Measurements from ENCODE around the gene PTPN14.
"Not testable (repeated sequence)": the region's sequence is repeated elsewhere in the genome, so short reads cannot be mapped to it uniquely, and the experiment has no call there.

Gene PTPN14

DNA sequence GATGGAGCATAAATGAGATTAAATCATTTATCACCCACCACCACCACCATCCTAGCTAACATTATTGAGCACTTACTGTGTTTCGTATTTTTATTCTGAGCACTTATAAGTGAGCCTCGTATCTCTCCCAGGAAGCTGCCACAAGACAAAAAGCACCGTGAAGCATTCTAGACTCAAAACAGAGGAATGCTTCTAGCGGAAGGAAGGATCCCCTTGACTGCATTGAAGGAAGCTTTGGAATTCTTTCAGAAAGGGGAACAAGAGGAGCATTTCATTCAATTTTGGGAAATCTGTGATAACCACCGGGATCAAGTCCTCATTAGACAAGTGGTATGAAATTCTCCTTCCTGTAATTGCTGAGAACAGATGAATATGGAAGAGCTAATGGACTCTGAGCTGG, 66.3 kb downstream of the PTPN14 start (continued):
- TF ChIP-seq YY1 (tag by site-specific recombination; IDR thresholded peaks at IDR 0.05) = no peak
- TF ChIP-seq EGR2 (tag by site-specific recombination; IDR thresholded peaks at IDR 0.05; ENCODE audit: low read depth) = no peak
- TF ChIP-seq RBAK (tag by site-specific recombination; IDR thresholded peaks at IDR 0.05) = no peak
- TF ChIP-seq ZNF707 (tag by site-specific recombination; IDR thresholded peaks at IDR 0.05) = no peak
- no peak for TF ChIP-seq SETDB1 (IDR thresholded peaks at IDR 0.05; ENCODE audit: insufficient read length, low read length)
- no peak for TF ChIP-seq ZNF426 (tag by site-specific recombination; IDR thresholded peaks at IDR 0.05)
- TF ChIP-seq GLIS2 (tag by site-specific recombination; IDR thresholded peaks at IDR 0.05) = no peak
- no peak for TF ChIP-seq ZNF302 (tag by site-specific recombination; IDR thresholded peaks at IDR 0.05; ENCODE audit: low read depth)
- no peak for TF ChIP-seq ZNF266 (tag by site-specific recombination; IDR thresholded peaks at IDR 0.05; ENCODE audit: low read depth)
- TF ChIP-seq, protein P1, sequence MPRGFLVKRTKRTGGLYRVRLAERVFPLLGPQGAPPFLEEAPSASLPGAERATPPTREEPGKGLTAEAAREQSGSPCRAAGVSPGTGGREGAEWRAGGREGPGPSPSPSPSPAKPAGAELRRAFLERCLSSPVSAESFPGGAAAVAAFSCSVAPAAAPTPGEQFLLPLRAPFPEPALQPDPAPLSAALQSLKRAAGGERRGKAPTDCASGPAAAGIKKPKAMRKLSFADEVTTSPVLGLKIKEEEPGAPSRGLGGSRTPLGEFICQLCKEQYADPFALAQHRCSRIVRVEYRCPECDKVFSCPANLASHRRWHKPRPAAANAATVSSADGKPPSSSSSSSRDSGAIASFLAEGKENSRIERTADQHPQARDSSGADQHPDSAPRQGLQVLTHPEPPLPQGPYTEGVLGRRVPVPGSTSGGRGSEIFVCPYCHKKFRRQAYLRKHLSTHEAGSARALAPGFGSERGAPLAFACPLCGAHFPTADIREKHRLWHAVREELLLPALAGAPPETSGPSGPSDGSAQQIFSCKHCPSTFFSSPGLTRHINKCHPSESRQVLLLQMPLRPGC (tag by site-specific recombination; IDR thresholded peaks at IDR 0.05) = no peak

DNA sequence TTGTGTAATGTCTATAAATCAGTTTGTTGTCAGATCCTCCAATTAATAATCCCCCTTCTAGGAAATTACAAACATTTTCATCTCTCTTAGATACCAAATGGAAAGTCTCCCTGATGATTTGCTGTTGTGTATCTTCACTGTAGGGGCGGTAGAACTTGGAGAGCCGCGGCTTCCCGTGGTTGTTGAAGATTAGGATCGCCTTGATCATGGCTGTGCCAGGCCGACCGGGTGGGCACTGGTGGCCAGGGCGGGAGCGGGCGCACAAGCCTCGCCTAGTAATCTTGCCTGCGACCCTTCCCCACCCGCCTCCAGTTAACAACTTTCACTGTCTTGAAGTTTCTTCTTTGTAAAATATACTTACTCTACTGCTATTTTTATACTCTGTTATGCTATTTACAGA, 68.2 kb downstream of the PTPN14 start:
- H3K36me3 ChIP-seq (ENCODE audit: control insufficient read depth in 2 of 2, insufficient read depth in 1 of 2, low read length in 2 of 2); H3K4me1 ChIP-seq (ENCODE audit: control insufficient read depth, insufficient read depth, low read length); H3K9me3 ChIP-seq (ENCODE audit: control insufficient read depth, insufficient read depth, low read depth, low read length); H3K27ac ChIP-seq (ENCODE audit: extremely low read depth, low read depth, low read length); H3K4me3 ChIP-seq (ENCODE audit: low read depth, low read length); POLR2A ChIA-PET; CTCF ChIA-PET: not testable (repeated sequence)

DNA sequence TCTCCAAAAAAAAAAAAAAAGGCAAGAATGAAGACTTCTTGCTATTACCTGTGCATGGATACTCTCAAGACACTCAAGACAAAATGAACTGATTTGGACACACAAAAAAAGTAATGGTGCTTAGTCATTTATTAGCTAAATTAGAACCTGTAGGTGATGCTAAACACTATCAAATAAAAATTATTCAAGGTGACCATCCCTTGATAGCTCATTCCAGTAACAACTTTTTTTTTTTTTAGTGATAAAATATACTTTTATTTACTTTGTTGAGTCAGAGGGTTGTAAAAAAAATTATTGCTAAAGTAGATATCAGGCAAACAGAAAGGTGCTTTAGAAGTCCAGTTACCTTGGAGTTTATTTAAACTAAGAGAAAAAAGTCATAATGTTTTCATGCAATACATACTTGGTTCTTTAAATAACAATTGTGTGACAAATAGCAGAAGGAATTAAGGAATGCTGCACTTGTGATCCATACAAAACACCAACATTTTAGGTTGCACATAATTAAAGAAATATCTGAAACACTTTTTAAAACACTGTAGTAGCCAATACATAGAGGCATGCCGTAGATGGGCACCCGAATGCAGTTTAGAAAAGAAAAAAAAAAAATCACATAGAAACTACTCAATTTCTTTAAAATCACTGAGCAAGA, 69.3 kb downstream of the PTPN14 start:
- H3K36me3 ChIP-seq (ENCODE audit: control insufficient read depth in 2 of 2, insufficient read depth in 1 of 2, low read length in 2 of 2); POLR2A ChIA-PET; H3K9me3 ChIP-seq (ENCODE audit: control insufficient read depth, insufficient read depth, low read depth, low read length); H3K4me3 ChIP-seq (ENCODE audit: low read depth, low read length); H3K27ac ChIP-seq (ENCODE audit: extremely low read depth, low read depth, low read length); H3K4me1 ChIP-seq (ENCODE audit: control insufficient read depth, insufficient read depth, low read length): not testable (repeated sequence)
- CTCF ChIA-PET = interaction anchor here (0.6 kb wide), 1 partner anchor 1209 kb away, joined by 3 read pairs; no protein-coding TSS in a partner anchor

DNA sequence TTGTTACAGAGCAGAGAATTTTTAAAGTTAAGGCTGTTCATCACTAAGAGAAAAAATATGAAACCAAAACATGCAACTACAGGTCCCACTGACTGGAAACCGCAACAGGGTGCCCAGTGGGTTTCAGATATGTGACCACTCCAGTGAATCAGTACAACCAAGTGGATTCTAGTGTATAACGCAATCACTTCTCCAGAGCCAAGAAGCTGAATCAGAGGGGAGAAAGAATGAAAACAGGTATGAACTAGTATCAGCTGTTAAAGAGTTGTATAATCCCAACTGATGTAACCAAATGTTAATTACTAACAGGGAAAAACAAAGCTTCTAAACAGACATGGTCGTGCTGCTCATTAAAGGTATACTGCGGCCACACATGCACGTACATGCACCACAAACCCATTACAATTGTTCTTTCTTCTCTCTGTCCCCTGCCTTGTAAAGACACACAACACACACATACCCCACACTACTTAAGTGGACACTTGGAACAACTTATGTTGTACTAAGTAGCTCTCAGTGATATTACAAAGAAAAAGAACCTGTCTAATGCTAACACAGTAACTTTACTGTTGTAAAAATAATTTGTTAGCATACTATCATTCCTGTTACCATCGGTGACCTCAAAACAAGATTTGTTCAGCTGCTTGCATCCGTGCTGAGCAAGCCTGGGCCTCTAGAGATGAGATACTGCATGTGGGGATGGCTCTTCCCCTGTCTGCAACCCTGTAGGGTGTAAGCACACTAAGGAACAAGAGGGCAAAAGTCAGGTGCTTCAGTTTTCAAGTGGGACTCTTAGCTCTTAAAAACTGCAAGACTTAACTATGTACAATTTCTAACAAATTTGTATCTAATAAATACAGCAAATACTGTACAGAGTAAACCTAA, 74.2 kb downstream of the PTPN14 start:
- no peak overlapping the region for H3K4me3 ChIP-seq (ENCODE audit: low read depth, low read length)
- ChIA-PET POLR2A (interaction anchor here (0.9 kb wide), 1 partner anchor 73 kb away, joined by 3 read pairs; no protein-coding TSS in a partner anchor), CTCF (interaction anchor here (0.6 to 0.9 kb wide), 3 partner anchors 48 to 107 kb away, joined by 3 read pairs; no protein-coding TSS in a partner anchor)
- H3K4me1 ChIP-seq (ENCODE audit: control insufficient read depth, insufficient read depth, low read length) = peaks cover 13% of the 10 kb centered on the region
- no peak overlapping the region for H3K27ac ChIP-seq (ENCODE audit: extremely low read depth, low read depth, low read length)
- no peaks in the 10 kb centered on the region for H3K36me3 ChIP-seq (ENCODE audit: control insufficient read depth in 2 of 2, insufficient read depth in 1 of 2, low read length in 2 of 2)
- H3K9me3 ChIP-seq (ENCODE audit: control insufficient read depth, insufficient read depth, low read depth, low read length) = no peaks in the 10 kb centered on the region
- TF ChIP-seq, protein P2, sequence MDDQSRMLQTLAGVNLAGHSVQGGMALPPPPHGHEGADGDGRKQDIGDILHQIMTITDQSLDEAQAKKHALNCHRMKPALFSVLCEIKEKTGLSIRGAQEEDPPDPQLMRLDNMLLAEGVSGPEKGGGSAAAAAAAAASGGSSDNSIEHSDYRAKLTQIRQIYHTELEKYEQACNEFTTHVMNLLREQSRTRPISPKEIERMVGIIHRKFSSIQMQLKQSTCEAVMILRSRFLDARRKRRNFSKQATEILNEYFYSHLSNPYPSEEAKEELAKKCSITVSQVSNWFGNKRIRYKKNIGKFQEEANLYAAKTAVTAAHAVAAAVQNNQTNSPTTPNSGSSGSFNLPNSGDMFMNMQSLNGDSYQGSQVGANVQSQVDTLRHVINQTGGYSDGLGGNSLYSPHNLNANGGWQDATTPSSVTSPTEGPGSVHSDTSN (CRISPR knock-in tag; IDR thresholded peaks at IDR 0.05) = no peak
- TF ChIP-seq, protein P3, sequence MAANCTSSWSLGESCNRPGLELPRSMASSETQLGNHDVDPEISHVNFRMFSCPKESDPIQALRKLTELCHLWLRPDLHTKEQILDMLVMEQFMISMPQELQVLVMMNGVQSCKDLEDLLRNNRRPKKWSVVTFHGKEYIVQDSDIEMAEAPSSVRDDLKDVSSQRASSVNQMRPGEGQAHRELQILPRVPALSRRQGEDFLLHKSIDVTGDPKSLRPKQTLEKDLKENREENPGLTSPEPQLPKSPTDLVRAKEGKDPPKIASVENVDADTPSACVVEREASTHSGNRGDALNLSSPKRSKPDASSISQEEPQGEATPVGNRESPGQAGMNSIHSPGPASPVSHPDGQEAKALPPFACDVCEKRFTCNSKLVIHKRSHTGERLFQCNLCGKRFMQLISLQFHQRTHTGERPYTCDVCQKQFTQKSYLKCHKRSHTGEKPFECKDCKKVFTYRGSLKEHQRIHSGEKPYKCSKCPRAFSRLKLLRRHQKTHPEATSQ (tag by site-specific recombination; IDR thresholded peaks at IDR 0.05) = no peak
- TF ChIP-seq OVOL3 (tag by site-specific recombination; IDR thresholded peaks at IDR 0.05) (no peak), ZNF629 (tag by site-specific recombination; IDR thresholded peaks at IDR 0.05) (no peak), KLF7 (tag by site-specific recombination; IDR thresholded peaks at IDR 0.05; ENCODE audit: borderline replicate concordance) (no peak), ZNF37A (tag by site-specific recombination; IDR thresholded peaks at IDR 0.05) (no peak), ZNF837 (tag by site-specific recombination; IDR thresholded peaks at IDR 0.05) (no peak), ZNF660 (tag by site-specific recombination; IDR thresholded peaks at IDR 0.05) (no peak), ZBTB21 (tag by site-specific recombination; IDR thresholded peaks at IDR 0.05) (no peak), ZNF112 (tag by site-specific recombination; IDR thresholded peaks at IDR 0.05) (no peak), ZNF510 (tag by site-specific recombination; IDR thresholded peaks at IDR 0.05; ENCODE audit: insufficient replicate concordance) (no peak), KLF1 (tag by site-specific recombination; IDR thresholded peaks at IDR 0.05) (no peak)
- TF ChIP-seq, protein P4, sequence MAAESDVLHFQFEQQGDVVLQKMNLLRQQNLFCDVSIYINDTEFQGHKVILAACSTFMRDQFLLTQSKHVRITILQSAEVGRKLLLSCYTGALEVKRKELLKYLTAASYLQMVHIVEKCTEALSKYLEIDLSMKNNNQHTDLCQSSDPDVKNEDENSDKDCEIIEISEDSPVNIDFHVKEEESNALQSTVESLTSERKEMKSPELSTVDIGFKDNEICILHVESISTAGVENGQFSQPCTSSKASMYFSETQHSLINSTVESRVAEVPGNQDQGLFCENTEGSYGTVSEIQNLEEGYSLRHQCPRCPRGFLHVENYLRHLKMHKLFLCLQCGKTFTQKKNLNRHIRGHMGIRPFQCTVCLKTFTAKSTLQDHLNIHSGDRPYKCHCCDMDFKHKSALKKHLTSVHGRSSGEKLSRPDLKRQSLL (tag by site-specific recombination; IDR thresholded peaks at IDR 0.05) = no peak

Measured in HEK293 (cell line).